Lower leg skin (tissue), 3 donors: ENCODE results near the gene HOXD9.

Experiments used
- POLR2A ChIP-seq, 2 donors: fragments of 450-650 bp; IDR thresholded peaks; one replicate each; pipeline ENCODE4 v1.6.1; 2016 to 2017; ENCODE audit warnings: antibody characterized with exemption in 2 of 2, mild to moderate bottlenecking in 1 of 2, moderate library complexity in 1 of 2
- TF ChIP-seq, protein P1 (sequence below), 3 donors: fragments of 450-650 bp; IDR thresholded peaks; one replicate each; pipeline ENCODE4 v1.5.1; 2016; ENCODE audit warnings: antibody characterized with exemption in 3 of 3, mild to moderate bottlenecking in 3 of 3, moderate library complexity in 2 of 3

DNA sequence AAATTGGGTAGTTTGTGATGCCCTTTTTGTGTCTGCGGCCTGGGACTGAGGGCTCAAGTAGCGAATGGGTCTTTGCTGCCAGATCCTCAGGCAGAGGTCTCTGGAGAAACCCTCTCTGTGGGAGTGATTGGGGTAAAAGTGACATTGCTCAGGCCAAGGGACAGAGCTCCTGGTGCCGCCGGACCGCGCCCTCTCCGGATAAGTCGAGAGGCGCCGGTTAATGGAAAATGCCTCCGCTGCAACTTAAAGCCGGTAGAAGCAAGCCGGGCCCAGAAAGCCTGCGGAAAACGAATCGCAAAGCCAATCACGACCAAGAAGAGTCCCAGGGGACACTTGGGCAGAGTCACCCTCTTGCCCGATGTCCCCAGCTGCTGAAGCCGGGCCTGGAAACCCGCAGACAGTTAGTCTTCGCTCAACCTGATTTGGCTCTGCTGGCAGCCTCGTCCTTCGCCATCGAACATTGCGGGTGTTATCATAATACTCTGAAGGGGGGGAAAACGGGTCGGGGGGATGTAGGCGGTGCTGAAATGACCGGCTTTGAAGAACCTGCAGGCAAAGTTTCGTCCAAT is 23.3 kb upstream of the HOXD9 start:
- TF ChIP-seq, protein P1, sequence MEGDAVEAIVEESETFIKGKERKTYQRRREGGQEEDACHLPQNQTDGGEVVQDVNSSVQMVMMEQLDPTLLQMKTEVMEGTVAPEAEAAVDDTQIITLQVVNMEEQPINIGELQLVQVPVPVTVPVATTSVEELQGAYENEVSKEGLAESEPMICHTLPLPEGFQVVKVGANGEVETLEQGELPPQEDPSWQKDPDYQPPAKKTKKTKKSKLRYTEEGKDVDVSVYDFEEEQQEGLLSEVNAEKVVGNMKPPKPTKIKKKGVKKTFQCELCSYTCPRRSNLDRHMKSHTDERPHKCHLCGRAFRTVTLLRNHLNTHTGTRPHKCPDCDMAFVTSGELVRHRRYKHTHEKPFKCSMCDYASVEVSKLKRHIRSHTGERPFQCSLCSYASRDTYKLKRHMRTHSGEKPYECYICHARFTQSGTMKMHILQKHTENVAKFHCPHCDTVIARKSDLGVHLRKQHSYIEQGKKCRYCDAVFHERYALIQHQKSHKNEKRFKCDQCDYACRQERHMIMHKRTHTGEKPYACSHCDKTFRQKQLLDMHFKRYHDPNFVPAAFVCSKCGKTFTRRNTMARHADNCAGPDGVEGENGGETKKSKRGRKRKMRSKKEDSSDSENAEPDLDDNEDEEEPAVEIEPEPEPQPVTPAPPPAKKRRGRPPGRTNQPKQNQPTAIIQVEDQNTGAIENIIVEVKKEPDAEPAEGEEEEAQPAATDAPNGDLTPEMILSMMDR (IDR thresholded peaks at IDR 0.05): no peak
- TF ChIP-seq POLR2A (IDR thresholded peaks at IDR 0.05): no peak
